Peyer's patch (tissue), 4 donors: Measurements from ENCODE around the gene ADSS2. TPM values are rescaled to one million over a fixed set of nuclear protein-coding genes. Genes with fewer than 3 reads are reported as not detected.

Source experiments
- DNase-seq, 3 donors: peaks; one replicate each; pipeline ENCODE4 v3.0.0-alpha.2; 2017 to 2019
- H3K27ac ChIP-seq, 4 donors: fragments of 200-600 bp; sonication (generic); one replicate each; pipeline ENCODE4 v1.5.1; 2016 to 2019
- H3K27me3 ChIP-seq, 2 donors: fragments of 200-600 bp; sonication (generic); one replicate each; pipeline ENCODE4 v1.5.1; 2019
- H3K36me3 ChIP-seq, 3 donors: fragments of 200-600 bp; sonication (generic); one replicate each; pipeline ENCODE4 v1.5.1; 2016 to 2019
- H3K4me1 ChIP-seq, 4 donors: fragments of 200-600 bp; sonication (generic); one replicate each; pipeline ENCODE4 v1.5.1; 2016 to 2019
- H3K4me3 ChIP-seq, 4 donors: fragments of 200-600 bp; sonication (generic); 1 replicate in 3 of 4; 2 replicates in 1 of 4; pipeline ENCODE4 v1.5.1; 2016 to 2019; ENCODE audit warnings: mild to moderate bottlenecking in 1 of 4
- H3K9me3 ChIP-seq, 4 donors: fragments of 200-600 bp; sonication (generic); one replicate each; pipeline ENCODE4 v1.5.1; 2016 to 2019; ENCODE audit warnings: mild to moderate bottlenecking in 1 of 4
- CTCF ChIP-seq, 6 experiments: fragments of 450-650 bp in 4 of 6; fragments of 200-600 bp in 2 of 6; sonication (generic) in 1 of 6; IDR thresholded peaks; one replicate each; pipeline ENCODE4 v1.5.1; 2017 to 2019; ENCODE audit warnings: antibody characterized with exemption in 6 of 6, mild to moderate bottlenecking in 3 of 6, moderate library complexity in 1 of 6
- POLR2A ChIP-seq, 2 donors: fragments of 450-650 bp; IDR thresholded peaks; one replicate each; pipeline ENCODE4 v1.5.1; 2017; ENCODE audit warnings: antibody characterized with exemption in 2 of 2, mild to moderate bottlenecking in 2 of 2, moderate library complexity in 2 of 2
- total RNA-seq, 4 donors: library from RNA; depleted of rRNA; stranded (reverse); fragments of >200 nt; gene quantifications; one replicate each; pipeline ENCODE4 v1.1.0, GENCODE V29; 2016

ADSS2 gene
- total RNA-seq, 4 donors from 2014 or later, result 26.9 to 47.0 (median 30.4) TPM

GRCh38 chr1:244405856-244406255, 45.9 kb downstream of the ADSS2 start:
- Histone ChIP-seq H3K9me3 (peaks cover 0 to 4% (median 0%) of the 10 kb centered on the region in 4 donors), H3K36me3 (peaks cover 0 to 40% (median 0%) of the 10 kb centered on the region in 3 donors), H3K27ac (no peak overlapping the region), H3K4me3 (no peak overlapping the region), H3K4me1 (no peaks in the 10 kb centered on the region), H3K27me3 (no peaks in the 10 kb centered on the region)
- DNase-seq, result no peak
- TF ChIP-seq POLR2A (IDR thresholded peaks at IDR 0.05) (no peak), CTCF (IDR thresholded peaks at IDR 0.05) (no peak)

GRCh38 chr1:244403431-244403830, 48.3 kb downstream of the ADSS2 start:
- Histone ChIP-seq H3K27ac (no peak overlapping the region), H3K4me1 (no peaks in the 10 kb centered on the region), H3K36me3 (peaks cover 0 to 31% (median 0%) of the 10 kb centered on the region in 3 donors), H3K9me3 (peaks cover 0 to 4% (median 0%) of the 10 kb centered on the region in 4 donors), H3K4me3 (no peak overlapping the region), H3K27me3 (no peaks in the 10 kb centered on the region)
- no peak for DNase-seq
- TF ChIP-seq POLR2A (IDR thresholded peaks at IDR 0.05) (no peak), CTCF (IDR thresholded peaks at IDR 0.05) (no peak)

GRCh38 chr1:244400974-244401373, 50.7 kb downstream of the ADSS2 start:
- no peaks in the 10 kb centered on the region for H3K4me1 ChIP-seq
- TF ChIP-seq POLR2A (IDR thresholded peaks at IDR 0.05) (no peak), CTCF (IDR thresholded peaks at IDR 0.05) (no peak)
- peaks cover 0 to 21% (median 0%) of the 10 kb centered on the region in 3 donors for H3K36me3 ChIP-seq
- peaks cover 0 to 4% (median 0%) of the 10 kb centered on the region in 4 donors for H3K9me3 ChIP-seq
- no peak for DNase-seq
- no peaks in the 10 kb centered on the region for H3K27me3 ChIP-seq
- H3K4me3 ChIP-seq, result no peak overlapping the region
- no peak overlapping the region for H3K27ac ChIP-seq

- no peak for TF ChIP-seq CTCF (IDR thresholded peaks at IDR 0.05)
- TF ChIP-seq POLR2A (IDR thresholded peaks at IDR 0.05), result no peak
- no peak for DNase-seq
- H3K9me3 ChIP-seq, result peaks cover 0 to 4% (median 0%) of the 10 kb centered on the region in 4 donors
- H3K4me3 ChIP-seq, result no peak overlapping the region
- no peaks in the 10 kb centered on the region for H3K27me3 ChIP-seq
- no peak overlapping the region for H3K27ac ChIP-seq
- H3K36me3 ChIP-seq, result peaks cover 0 to 2% (median 0%) of the 10 kb centered on the region in 3 donors
- H3K4me1 ChIP-seq, result no peaks in the 10 kb centered on the region
Observed at GRCh38 chr1:244397131-244397530, 54.6 kb downstream of the ADSS2 start.

- no peak for TF ChIP-seq CTCF (IDR thresholded peaks at IDR 0.05)
- TF ChIP-seq POLR2A (IDR thresholded peaks at IDR 0.05), result no peak
- no peak for DNase-seq
- Histone ChIP-seq H3K4me1 (no peaks in the 10 kb centered on the region), H3K9me3 (no peaks in the 10 kb centered on the region), H3K4me3 (no peak overlapping the region), H3K27me3 (no peaks in the 10 kb centered on the region), H3K36me3 (no peaks in the 10 kb centered on the region), H3K27ac (no peak overlapping the region)
Observed at GRCh38 chr1:244395965-244396364, 55.7 kb downstream of the ADSS2 start.
